HepG2 (cell line): ENCODE results near the gene WNK2. TPM values are rescaled to one million over a fixed set of nuclear protein-coding genes. Genes with fewer than 3 reads are reported as not detected.

Experiments
- ELF3 ChIP-seq: IDR thresholded peaks from 2 replicates; pipeline ENCODE4 v1.6.1; 2016; ENCODE audit warnings: missing genetic modification reagents, missing compliant biosample characterization
- GABPB1 ChIP-seq: IDR thresholded peaks from 2 replicates; pipeline ENCODE4 v1.6.1; 2016; ENCODE audit warnings: mild to moderate bottlenecking, missing genetic modification reagents, moderate library complexity, missing compliant biosample characterization
- HNRNPK ChIP-seq: fragments of 200-400 bp; formaldehyde crosslinking; IDR thresholded peaks from 2 replicates; pipeline ENCODE4 v1.6.1; 2018; ENCODE audit warnings: low read length, low read depth, moderate library complexity, mild to moderate bottlenecking; ENCODE audit not compliant: poor library complexity, severe bottlenecking
- MYNN ChIP-seq: sonication (generic); formaldehyde crosslinking; IDR thresholded peaks from 2 replicates; pipeline ENCODE4 v1.4.0; 2020; ENCODE audit warnings: mild to moderate bottlenecking, low read depth, missing genetic modification reagents
- POGZ ChIP-seq: sonication (generic); formaldehyde crosslinking; IDR thresholded peaks from 2 replicates; pipeline ENCODE4 v1.4.0; 2020; ENCODE audit warnings: mild to moderate bottlenecking, missing genetic modification reagents
- SNAPC4 ChIP-seq: sonication (generic); formaldehyde crosslinking; IDR thresholded peaks from 2 replicates; pipeline ENCODE4 v1.4.0; 2020; ENCODE audit warnings: mild to moderate bottlenecking, missing genetic modification reagents
- ZNF331 ChIP-seq: sonication (generic); formaldehyde crosslinking; IDR thresholded peaks from 2 replicates; pipeline ENCODE4 v1.4.0; 2020; ENCODE audit warnings: missing genetic modification reagents
- ZNF570 ChIP-seq: sonication (generic); formaldehyde crosslinking; IDR thresholded peaks from 2 replicates; pipeline ENCODE4 v1.4.0; 2020; ENCODE audit warnings: mild to moderate bottlenecking, missing genetic modification reagents, borderline replicate concordance
- polyA plus RNA-seq, 8 experiments: library from polyadenylated mRNA; depleted of rRNA in 3 of 8; stranded (reverse) in 7 of 8; unstranded in 1 of 8; fragments of >200 nt; fragmentation: Illumina TruSeq in 4 of 8; extraction: Trizol in 4 of 8; gene quantifications; 2 replicates each; pipeline versions ENCODE4 v1.2.1 to v1.2.3, GENCODE V29; 2011 to 2016; ENCODE audit warnings: low read depth in 4 of 8, missing spikeins in 1 of 8, mixed read lengths in 1 of 8; ENCODE audit not compliant: insufficient read depth in 1 of 8
- total RNA-seq, 5 experiments: library from RNA; depleted of rRNA; stranded (reverse); fragments of >200 nt; fragmentation: Illumina TruSeq; extraction: Trizol; gene quantifications; 2 replicates each; pipeline ENCODE4 v1.2.3, GENCODE V29; 2016; ENCODE audit warnings: low read depth in 1 of 5
- TF ChIP-seq, protein P1 (sequence below): sonication (generic); formaldehyde crosslinking; IDR thresholded peaks from 2 replicates; pipeline ENCODE4 v1.4.0; 2020; ENCODE audit warnings: missing genetic modification reagents
- TF ChIP-seq, protein P2 (sequence below): sonication (generic); formaldehyde crosslinking; IDR thresholded peaks from 2 replicates; pipeline ENCODE4 v1.4.0; 2020; ENCODE audit warnings: missing genetic modification reagents; ENCODE audit errors: not compliant biosample characterization

WNK2 gene
- total and polyA plus RNA-seq, 2 of the 13 experiments (the other 11 are each of a cell fraction or from before 2014, with no cell fraction given): 10.5 to 12.0 TPM

GRCh38 chr9:93306081-93306480 is 122.1 kb downstream of the WNK2 start (continued):
- TF ChIP-seq SNAPC4: no peak
- TF ChIP-seq, protein P1, sequence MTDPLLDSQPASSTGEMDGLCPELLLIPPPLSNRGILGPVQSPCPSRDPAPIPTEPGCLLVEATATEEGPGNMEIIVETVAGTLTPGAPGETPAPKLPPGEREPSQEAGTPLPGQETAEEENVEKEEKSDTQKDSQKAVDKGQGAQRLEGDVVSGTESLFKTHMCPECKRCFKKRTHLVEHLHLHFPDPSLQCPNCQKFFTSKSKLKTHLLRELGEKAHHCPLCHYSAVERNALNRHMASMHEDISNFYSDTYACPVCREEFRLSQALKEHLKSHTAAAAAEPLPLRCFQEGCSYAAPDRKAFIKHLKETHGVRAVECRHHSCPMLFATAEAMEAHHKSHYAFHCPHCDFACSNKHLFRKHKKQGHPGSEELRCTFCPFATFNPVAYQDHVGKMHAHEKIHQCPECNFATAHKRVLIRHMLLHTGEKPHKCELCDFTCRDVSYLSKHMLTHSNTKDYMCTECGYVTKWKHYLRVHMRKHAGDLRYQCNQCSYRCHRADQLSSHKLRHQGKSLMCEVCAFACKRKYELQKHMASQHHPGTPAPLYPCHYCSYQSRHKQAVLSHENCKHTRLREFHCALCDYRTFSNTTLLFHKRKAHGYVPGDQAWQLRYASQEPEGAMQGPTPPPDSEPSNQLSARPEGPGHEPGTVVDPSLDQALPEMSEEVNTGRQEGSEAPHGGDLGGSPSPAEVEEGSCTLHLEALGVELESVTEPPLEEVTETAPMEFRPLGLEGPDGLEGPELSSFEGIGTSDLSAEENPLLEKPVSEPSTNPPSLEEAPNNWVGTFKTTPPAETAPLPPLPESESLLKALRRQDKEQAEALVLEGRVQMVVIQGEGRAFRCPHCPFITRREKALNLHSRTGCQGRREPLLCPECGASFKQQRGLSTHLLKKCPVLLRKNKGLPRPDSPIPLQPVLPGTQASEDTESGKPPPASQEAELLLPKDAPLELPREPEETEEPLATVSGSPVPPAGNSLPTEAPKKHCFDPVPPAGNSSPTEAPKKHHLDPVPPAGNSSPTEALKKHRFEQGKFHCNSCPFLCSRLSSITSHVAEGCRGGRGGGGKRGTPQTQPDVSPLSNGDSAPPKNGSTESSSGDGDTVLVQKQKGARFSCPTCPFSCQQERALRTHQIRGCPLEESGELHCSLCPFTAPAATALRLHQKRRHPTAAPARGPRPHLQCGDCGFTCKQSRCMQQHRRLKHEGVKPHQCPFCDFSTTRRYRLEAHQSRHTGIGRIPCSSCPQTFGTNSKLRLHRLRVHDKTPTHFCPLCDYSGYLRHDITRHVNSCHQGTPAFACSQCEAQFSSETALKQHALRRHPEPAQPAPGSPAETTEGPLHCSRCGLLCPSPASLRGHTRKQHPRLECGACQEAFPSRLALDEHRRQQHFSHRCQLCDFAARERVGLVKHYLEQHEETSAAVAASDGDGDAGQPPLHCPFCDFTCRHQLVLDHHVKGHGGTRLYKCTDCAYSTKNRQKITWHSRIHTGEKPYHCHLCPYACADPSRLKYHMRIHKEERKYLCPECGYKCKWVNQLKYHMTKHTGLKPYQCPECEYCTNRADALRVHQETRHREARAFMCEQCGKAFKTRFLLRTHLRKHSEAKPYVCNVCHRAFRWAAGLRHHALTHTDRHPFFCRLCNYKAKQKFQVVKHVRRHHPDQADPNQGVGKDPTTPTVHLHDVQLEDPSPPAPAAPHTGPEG: no peak
- TF ChIP-seq, protein P2, sequence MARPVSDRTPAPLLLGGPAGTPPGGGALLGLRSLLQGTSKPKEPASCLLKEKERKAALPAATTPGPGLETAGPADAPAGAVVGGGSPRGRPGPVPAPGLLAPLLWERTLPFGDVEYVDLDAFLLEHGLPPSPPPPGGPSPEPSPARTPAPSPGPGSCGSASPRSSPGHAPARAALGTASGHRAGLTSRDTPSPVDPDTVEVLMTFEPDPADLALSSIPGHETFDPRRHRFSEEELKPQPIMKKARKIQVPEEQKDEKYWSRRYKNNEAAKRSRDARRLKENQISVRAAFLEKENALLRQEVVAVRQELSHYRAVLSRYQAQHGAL (CRISPR knock-in tag): no peak
- TF ChIP-seq ZNF331: no peak
- no peak for TF ChIP-seq ELF3 (CRISPR knock-in tag)
- TF ChIP-seq ZNF570: no peak
- TF ChIP-seq HNRNPK: no peak
- TF ChIP-seq GABPB1: no peak
- no peak for TF ChIP-seq MYNN (CRISPR knock-in tag)
- no peak for TF ChIP-seq POGZ
